Head of caudate nucleus (tissue), 42 donors: Measurements from ENCODE around the gene CEP152.

ENCODE experiments used
- DNase-seq, 42 donors: peaks; one replicate each; pipeline versions ENCODE4 v3.0.0 to v3.0.0-alpha.2; 2020 to 2021; ENCODE audit warnings: mixed read lengths in 7 of 42
- intact Hi-C: fragments of 100-400 bp; cut with DNase I; formaldehyde crosslinking; loops from one replicate; pipeline ENCODE4 v1.15.0; 2022

The CEP152 gene

GRCh38 chr15:48784756-48785155 lies 26.1 kb downstream of the CEP152 start:
- intact Hi-C loops = no loop called here

GRCh38 chr15:48782911-48783310 lies 28.0 kb downstream of the CEP152 start:
- no peak for DNase-seq
- intact Hi-C loops = no loop called here

More at GRCh38 chr15:48784756-48785155, 26.1 kb downstream of the CEP152 start:
- no peak for DNase-seq

- no peak for DNase-seq
- intact Hi-C loops = no loop called here
Measured at GRCh38 chr15:48781481-48782081, 29.3 kb downstream of the CEP152 start.

- DNase-seq = no peak
- intact Hi-C loops = no loop called here
Measured at GRCh38 chr15:48781017-48781416, 29.9 kb downstream of the CEP152 start.

- no peak for DNase-seq
- intact Hi-C loops = no loop called here
Measured at GRCh38 chr15:48778331-48778730, 32.5 kb downstream of the CEP152 start.

- intact Hi-C loops = no loop called here
- DNase-seq = no peak
Measured at GRCh38 chr15:48777645-48778330, 33.1 kb downstream of the CEP152 start.

GRCh38 chr15:48775546-48775945 lies 35.3 kb downstream of the CEP152 start:
- intact Hi-C loops = no loop called here
- DNase-seq = no peak

- intact Hi-C loops = no loop called here
- DNase-seq = no peak
Measured at GRCh38 chr15:48774484-48774883, 36.4 kb downstream of the CEP152 start.

GRCh38 chr15:48766196-48766595 lies 44.7 kb downstream of the CEP152 start:
- intact Hi-C loops = no loop called here
- no peak for DNase-seq

GRCh38 chr15:48765022-48765421 lies 45.8 kb downstream of the CEP152 start:
- no peak for DNase-seq
- intact Hi-C loops = no loop called here

- intact Hi-C loops = no loop called here
- DNase-seq = no peak
Measured at GRCh38 chr15:48761393-48762158, 49.3 kb downstream of the CEP152 start.

GRCh38 chr15:48759921-48760320 lies 50.9 kb downstream of the CEP152 start:
- no peak for DNase-seq
- intact Hi-C loops = no loop called here

- intact Hi-C loops = no loop called here
- DNase-seq = no peak
Measured at GRCh38 chr15:48757661-48758060, 53.2 kb downstream of the CEP152 start.

GRCh38 chr15:48754011-48754410 lies 56.9 kb downstream of the CEP152 start:
- no peak for DNase-seq
- intact Hi-C loops = no loop called here

GRCh38 chr15:48751595-48751994 lies 59.3 kb downstream of the CEP152 start:
- intact Hi-C loops = no loop called here
- DNase-seq = no peak

GRCh38 chr15:48748535-48748934 lies 62.3 kb downstream of the CEP152 start:
- intact Hi-C loops = no loop called here
- DNase-seq = no peak

GRCh38 chr15:48733615-48734014 lies 77.3 kb downstream of the CEP152 start:
- intact Hi-C loops = no loop called here
- no peak for DNase-seq

GRCh38 chr15:48730506-48730905 lies 80.4 kb downstream of the CEP152 start:
- intact Hi-C loops = no loop called here
- DNase-seq = no peak

GRCh38 chr15:48723969-48724368 lies 86.9 kb downstream of the CEP152 start:
- intact Hi-C loops = no loop called here
- DNase-seq = no peak
